ENCODE measurements around the gene DDN.

DDN gene

DNA sequence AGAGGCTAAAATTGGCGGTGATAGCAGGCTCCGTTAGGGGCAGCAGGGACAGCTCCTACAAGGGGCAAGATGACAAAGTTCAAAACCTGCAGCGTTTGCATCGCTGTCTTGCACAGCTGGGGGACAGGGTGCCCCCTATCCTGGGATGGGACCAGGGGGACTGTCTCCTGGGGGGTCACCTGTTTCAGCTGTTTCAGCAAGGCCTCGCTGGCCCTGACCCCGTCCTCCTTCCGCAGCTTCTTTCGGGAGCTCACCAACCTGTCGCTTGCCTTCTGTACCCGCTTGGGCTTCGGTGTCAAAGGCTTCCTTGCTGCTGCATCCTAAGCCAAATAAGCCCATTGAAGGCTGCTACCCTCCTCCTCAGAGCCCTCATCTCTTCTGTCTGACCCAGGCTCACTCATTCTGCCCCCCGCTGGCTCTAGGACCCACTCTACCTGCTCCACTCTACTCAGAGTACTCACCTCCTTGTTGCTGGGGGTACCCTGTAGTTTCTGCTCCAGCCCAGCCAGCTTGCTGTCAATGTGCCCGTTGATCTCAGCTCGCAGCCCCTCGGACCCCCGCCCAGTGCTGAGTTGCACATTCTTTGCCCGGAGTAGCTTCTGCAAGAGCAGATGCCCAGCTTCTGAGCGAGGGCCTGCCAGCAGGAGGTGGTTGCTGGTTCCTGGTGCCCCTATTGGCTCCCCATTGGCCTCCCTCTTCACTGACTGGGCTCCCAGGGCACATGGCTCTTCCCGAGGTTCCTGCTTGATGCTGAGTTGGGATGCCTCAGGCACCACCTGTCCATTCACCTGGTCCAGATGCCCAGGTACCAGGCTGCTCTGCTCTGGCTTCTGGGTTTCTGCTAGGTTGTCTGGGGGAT, 31.8 kb upstream of the DDN start:
- DNase-seq: no peak

DNA sequence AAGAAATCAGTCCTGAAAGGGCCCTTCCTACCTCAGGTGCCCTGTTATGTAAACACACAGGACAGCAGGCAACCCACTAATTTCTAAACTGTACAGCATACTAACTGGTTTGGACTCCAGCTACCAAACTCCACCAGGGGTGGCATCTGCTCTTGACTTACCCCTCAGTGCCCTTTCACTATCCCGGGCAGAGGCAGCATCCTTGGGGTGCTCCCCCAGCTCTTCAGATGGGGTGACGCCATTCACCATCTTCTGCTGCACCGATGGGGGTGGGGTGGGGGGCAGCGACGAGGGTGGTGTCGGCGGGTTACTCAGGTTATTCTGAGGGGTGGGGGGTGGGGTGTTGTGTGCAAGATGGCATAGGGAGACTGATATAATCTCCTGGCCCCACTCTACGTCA, 30.9 kb upstream of the DDN start:
- DNase-seq: no peak

DNA sequence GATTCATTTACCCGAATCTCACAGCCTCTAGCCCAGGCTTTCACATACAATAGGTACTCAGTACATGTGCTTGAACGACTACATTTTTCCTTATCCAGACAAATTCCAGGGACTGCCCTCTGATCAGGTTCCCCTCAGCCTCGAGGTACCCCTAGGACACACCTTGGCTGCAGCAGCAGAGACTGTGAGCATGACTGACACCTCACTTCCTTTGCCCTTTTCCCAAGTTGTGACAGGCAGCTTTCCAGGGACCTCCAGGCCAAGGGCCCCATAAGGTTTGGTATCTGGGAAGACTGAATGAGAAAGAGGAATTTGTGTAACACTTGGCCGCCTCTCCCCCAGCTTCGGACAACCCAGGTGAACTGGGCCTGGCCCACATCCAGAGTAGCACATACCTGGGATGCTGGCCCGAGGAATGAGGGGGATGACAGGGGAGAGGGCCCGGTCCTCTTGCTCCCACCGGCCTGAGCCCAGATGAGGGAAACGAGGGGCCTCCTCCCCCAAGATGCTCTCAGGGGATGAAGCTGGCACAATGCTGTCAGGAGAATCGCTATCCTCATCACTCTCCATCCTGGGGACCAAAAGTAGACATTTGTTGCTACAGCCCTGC, 29.6 kb upstream of the DDN start:
- DNase-seq: no peak

DNA sequence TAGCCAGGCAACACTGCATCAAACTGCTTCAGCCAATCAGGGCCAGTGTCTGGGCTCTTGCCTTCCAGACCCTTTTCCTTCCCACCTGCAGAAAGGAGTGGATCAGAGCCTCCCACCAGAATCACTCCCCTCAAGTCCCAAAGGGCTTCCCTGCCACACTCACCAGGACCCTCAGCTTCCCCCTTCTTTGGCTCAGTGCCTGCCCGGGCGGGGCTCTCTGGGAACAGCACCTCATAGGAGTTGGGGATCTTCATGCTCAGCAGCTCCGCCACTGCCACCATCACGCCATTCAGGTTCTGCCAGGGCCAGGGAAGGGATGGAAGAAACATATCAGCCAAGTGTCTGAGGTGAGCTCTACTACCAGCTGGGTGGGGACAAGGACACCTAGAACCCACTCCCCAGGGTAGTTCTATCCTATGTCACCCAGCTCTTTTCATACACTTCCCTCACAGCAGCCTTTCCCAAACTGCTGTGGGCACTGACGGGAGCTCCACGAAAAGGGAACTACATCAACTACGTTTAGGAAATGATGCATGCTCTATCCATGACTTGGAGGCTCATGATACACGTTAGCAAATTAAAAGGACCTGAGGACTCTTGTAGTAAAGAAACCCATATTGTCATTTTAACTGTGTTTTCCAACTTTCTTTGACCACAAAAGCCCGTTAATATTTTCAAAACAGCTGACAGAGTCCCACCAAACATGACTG, 28.8 kb upstream of the DDN start:
- no peak for DNase-seq

DNA sequence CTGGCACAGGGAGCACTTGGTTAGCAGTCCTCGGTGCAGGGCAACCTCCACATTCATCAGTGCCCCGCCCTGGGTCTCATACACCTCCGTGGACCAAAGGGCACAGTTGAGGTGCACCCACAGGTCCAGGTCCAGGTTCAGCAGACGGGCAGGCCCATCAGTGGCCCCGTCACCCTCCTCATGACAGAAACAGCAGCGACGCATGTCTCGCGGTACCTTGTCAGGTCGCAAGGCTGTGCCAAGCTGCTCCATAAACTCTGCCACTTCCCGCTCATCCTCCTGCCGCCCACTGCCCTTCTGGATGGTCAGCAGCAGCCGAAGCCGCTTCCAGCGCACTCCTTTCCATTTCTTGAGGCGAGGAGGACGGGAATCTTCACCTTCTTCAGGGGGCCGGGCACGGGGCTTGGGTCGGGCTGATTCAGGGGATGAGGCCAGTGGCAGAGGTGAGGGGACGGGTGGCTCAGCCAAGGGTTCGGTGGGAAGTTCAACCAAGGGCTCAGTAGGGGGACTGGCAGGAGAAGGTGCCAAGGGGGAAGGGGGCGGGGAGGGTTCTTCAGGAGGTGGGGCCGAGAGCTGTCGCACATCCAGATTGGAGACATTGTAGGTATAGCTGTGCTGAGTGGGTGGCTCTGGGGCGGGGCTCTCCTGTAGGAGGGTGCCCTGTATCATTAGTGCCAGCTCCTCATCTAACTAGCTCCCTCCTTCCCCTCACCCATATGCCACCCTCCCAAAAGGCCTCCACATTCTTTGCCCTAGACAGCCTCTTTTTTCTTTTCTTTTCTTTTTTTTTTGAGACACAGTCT, 27.7 kb upstream of the DDN start:
- DNase-seq: no peak

DNA sequence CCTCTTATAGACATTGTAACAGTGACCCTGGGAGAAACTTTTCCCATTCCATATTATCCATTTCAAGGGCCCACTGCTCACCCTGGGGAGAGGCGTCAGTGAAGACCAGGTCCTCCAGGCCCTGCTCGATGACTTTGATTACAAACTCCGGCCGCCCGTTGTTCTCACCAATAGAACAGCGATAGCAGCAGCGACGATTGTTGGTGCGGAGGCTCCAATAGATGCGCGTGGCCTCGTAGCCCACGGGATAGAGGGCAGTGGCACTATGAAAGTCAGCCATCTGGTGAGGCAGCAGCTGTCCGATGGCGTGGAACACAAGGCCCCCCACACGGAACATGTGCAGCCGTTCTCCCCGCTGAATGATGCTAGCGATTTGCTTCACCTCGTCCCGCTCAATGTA, 26.9 kb upstream of the DDN start:
- no peak for DNase-seq

DNA sequence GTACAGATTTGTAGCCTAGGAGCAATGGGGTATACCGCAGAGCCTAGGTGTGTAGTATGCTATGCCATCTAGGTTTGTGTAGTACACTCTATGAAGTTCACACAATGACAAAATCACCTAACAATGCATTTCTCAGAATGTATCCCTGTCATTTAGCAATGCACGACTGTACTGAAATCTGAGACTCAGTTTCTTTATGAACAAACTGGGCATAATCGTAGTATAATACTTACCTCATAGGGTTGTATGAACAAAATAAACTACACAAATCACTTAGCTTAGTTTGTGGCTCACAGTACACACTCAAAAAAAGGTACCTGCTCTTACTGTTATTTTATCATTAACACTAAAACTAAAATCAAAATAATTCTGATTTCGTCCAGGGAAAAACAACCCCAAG, 26.3 kb upstream of the DDN start:
- DNase-seq: no peak

DNA sequence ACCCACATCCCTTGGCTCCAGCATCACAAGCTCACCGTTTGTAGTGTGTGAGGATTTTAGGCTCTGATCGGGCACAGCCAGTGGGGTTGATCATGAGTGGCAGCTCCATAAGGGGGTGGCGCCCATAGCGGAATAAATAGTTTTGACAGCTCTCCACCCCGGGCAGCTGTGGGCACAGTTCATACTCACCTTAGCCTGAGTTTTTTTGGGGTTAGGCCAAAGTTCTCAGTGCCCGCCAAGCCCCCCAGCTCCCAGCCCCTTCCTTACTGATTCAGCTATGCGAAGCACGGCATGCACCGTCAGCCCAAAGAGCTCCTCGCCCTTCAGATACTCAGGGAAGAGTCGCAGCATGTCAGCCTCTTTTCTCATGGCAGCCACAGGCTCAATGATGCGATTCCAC, 25.4 kb upstream of the DDN start:
- DNase-seq: no peak

DNA sequence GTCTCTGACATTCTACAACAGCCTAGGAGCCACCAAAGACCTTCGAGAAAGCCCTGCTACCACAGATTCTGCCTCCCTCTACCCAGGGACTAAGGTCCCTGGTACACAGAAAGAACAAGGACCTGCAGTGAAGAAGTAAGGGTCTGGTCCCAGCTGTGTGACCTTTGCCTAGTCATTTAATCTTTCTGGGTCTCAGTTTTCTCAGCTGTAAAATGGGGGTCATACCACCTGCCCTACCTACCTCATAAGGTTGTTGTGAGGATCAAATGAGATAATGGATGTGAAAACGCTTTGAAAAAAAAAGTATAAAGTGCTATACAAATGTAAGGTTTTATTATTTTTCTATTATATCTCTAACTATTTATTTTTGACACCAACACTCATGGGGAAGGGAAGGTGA, 24.6 kb upstream of the DDN start:
- no peak for DNase-seq

DNA sequence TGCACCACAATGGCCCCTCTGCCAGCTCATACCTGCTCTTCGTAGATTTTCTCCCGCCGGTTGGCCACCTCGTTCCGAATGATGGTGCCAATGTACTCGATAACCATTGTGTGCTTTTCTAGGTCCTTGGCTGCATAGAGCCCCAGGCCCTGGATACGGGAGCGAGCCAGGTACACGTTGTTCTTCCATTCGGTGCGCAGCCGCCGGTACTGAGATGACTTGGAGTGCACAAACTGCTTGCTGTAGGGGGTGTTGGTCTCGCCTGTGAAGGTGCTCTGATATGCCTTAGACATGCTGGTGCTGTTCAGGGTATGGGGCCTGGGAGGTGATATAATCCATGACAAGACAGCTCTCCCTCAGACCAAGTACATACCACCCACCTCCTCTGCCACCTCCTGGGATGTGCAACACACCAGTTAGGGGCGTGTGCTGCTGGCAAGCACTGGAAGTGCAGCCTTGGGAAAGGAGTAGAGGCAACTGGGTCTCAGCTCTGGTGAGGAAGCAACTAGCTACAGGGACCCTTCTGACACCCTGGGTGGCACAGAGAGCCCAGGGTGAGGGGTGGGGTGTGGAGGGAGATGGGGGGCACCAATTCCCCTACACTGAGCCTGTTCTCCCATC, 23.5 kb upstream of the DDN start:
- DNase-seq: no peak

DNA sequence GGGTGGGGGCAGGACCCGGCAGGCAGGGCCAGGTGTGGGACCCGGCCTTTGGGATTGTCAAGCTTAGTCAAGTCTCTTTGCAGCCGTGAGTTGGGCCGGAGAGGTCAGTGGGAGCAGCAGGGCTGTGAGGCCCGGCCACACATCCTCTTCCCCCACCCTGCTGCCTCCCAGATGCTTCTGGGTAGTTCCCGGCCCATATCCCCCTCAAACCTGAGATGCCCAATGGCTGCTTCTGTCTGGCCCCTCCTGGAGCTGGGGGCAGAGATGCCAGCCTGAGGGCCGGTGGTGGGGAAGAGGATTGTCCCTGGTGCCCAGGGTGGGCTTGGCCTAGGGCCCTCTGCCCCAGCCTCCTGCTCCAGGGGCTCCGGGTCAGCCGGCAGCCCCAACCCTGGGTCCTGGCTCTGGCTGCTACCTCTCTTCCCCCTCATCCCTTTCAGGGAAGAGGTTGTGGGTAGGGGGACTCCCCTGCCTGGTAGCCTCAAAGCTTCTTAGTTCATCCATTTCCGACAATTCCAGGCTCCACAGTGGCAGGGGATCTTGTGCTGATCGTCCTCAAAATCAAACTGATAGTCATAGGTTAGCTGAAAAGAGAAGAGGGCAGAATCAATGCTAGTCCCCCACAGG, 22.2 kb upstream of the DDN start:
- DNase-seq: no peak

DNA sequence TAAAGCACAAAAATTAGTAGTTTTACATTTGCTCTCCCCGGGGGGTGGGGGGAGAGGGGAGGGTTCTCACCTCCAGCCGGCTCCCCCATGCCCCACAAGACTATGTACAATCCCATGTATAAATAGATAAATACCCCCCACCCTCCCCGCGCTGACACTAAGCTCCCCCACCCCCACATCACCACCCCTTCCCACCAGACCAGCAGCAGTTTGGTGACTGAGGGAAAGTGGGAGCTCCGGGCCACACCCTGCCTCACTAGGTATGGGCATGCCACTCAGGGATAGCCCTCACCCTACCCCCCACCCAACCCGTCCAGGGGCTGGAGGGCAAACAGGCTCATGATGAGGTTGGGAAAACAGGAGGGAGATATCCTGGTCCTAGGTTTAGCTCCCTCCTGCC, 21.3 kb upstream of the DDN start:
- no peak for DNase-seq

DNA sequence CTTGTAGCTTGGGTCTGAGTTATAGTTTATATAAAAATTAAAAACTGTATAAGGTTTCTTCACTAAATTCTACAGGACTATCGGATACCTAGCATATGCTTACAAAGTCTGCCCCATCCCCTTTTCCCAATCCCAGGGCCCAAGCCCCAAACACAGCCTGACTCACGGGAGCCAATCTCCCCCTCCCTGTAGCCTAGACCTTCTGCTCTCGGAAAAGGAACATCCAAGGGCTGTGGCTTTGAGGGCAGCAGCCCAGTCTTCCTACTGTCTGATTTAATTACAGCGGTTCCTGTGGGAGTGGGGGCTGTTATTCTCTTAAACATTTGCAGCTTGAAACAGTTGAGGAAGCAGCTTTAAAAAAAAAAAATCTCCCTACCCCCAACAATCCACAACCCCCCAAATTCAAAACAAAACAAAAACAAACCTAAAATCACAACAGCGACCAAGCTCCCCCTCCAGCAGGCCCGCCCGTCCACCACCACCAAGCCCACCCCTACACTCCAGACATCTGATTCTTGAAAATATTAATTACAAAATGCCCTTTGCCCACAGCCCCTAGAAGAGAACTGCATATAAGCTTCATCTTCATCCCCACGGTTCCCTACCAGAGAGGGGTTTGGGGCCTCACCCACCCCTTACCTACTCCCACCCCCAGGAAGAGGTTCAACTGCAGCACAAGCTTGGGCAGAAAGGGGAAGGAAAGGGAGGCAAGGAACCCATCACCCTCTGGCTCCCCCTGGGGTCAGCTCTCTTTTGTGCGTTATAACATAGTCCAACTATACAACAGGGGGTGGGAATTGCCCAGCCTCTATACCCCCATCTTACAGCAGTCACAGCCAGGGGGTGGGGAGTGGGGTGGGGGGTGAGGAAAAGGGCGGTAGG, 20.5 kb upstream of the DDN start:
- DNase-seq: peak; percentile 27 to 31

DNA sequence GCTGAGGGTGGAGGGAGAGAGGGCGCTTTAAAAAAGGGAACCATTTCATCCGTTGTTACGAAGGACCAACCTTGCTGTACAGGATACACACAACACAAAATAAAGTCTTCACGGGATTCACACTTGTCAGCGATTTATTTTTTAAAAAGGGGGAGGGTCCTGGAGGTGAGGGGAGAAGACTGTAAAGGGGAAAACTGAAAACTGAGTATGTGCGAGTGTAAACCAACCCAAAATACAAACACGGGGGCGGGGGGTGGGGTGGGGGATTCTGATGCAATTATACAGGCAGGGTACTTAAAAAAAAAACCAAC, 19.9 kb upstream of the DDN start:
- DNase-seq: no peak

DNA sequence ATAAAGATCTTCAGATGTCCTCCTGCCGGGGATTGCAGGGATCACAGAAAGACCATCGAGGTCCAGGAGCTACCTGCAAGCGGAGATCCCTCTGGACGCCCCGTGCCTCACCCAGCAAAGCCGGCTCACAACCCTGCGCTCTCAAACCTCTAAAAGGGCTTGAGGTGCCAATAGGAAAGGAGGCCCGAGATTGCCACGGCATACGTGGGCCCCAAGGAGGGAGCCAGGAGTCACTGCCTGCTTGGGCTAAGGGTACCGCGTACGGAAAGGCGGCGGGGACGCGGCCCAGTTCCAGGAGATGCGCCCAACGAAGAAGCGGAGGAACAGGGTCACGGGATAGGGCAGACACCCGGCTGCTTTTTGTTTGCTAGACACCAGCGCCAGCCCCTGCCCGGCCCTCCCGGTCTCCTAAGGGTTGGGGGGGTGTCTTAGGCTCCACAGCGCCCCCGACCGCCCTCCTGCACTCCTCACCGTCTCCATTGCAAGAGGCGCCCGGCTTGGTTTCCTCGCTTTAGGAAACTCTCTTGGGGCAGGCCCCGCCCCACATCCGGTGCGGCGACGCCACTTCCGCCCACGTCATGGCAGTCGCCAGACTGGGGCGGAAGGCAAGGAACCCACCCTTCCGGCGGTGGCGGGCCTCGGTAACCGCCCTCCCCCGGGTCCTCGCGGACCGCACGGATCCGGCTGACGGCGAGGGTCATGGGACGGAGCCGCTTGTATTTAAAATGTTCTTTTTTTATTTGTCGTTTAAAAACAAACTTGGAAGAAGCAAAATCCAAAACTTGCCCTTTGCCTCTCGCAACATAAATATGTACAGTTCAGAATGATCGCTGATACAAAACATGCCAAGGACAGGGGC, 19.3 kb upstream of the DDN start, which contains the start of gene PRKAG1:
Gene PRKAG1, minus strand, starts transcription at position 516 of the 859 bp plus-strand sequence. Its CDS starts 36 bp downstream, at position 480.
- peak; percentile 93 to 95 for DNase-seq

DNA sequence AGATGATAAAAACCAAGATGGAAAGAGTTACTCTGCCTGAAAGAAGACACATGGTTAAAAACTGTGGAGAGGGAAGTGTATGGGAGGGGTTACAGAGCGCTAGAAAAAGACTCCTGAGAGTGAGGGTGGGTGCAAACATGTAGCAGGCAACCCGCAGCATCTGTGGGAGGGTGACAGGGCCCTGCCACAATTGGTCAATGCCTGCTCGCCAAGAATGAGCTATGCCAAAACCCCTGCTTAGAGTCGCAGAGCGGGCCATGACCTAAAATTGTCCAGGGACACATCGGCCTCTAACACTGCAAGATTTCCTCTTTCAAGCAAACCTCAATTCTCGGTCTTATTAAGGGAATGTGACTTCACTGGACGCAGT, 18.7 kb upstream of the DDN start:
- peak in 1 of 2 experiments; percentile 25 for DNase-seq

DNA sequence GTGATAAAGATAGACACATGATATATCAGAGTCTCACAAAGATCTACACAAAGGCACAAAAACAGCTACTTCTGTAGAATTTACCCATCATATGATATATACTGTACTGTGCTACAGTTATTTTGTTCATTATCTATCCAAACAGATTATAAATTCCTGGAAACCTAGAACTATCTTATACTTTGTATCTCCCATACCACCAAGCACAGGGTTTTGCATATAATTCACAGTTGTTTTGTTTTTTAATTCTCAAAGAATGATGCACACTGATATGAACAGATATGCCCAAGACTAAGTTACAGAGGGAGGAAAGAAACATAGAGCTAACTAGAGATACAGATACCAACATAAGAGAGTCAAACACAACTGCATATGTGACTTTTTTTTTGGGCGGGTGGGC, 16.0 kb upstream of the DDN start:
- no peak for DNase-seq

DNA sequence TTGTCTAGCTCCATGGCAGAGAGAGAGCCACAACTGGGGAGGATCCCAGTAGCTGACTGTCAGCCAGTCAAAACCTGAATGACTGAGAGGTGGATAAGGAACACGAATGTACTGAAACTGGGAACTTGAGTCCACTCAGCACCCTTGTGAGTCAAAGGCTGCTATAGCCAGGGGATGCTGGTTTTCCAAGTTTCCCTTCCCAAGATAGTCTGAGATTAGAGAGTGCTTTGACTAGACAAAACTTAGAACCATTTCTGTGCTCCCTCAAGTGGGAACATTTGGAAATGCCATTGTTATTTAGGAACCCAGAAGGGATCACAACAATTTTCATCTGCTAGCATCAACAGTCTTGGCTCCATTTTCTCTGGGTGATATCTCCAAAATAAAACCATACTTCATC, 15.4 kb upstream of the DDN start:
- DNase-seq: no peak

DNA sequence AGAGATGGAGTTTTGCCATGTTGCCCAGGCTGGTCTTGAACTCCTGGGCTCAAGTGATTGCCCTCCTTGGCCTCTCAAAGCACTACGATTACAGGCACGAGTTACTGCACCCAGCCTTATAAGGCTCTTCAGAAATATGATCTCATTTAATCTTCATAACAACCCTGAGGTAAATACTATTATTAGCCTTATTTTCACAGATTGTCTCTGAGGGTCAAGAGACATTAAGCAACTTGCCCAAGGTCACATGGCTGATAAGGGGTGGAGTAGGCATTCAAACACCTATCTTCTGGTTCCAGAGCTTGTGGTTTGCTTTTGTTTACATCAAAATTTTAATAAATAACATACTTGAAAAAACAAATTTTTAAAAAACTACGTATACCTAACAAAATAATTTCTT, 14.3 kb upstream of the DDN start:
- no peak for DNase-seq

DNA sequence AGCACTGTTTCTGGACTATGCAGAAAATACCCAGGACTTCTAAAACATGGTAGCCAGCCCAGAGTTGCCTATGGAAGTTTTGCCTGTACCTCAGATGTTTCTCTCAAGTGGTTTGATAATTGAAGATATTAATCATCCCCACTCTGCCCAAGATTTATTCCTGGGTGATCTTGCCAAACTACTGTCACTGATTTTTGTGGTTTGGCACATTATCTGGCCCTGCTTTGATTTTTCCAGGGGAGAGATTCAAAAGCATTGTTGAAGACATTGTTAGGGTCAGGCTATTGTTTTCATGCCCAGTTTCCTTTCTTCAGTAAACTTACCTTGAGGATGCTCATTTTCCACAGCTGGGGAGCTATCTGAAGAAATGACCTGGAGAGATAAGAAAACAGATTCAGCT, 13.6 kb upstream of the DDN start:
- DNase-seq: no peak

Data from activated CD4-positive, alpha-beta T cell treated with anti-CD3 and anti-CD28 coated beads, Interleukin-2, amount 50 U/mL, for 4 hours (primary cell).